PC-3 (cell line): ENCODE results near the gene MDFIC2. TPM values are rescaled to one million over a fixed set of nuclear protein-coding genes. Genes with fewer than 3 reads are reported as not detected.

Experiments
- ATAC-seq: fragments of 200-7000 bp; cut with Tn5 transposase; 2 replicates; pipeline ENCODE4 v1.9.1; 2020; ENCODE audit warnings: mild to moderate bottlenecking, moderate library complexity
- BruUV-seq: library from RNA; stranded (reverse); fragments of 400-500 nt; replicated peaks from 2 replicates; lab custom pipeline; 2021; lab: Mats Ljungman, UMichigan
- CTCF ChIA-PET: fragments of 300-600 bp; sonication (Branson Sonifier 250); formaldehyde crosslinking; loops from one replicate; lab custom pipeline; 2022; ENCODE audit warnings: antibody characterized with exemption; lab: Charles Lee
- POLR2A ChIA-PET: fragments of 300-600 bp; sonication (Branson Sonifier 250); formaldehyde crosslinking; loops from one replicate; lab custom pipeline; 2022; ENCODE audit warnings: antibody characterized with exemption; ENCODE audit not compliant: unreplicated experiment; lab: Charles Lee
- DNase-seq: peaks from one replicate; pipeline ENCODE4 v3.0.0-alpha.2; 2015
- H2AFZ ChIP-seq: fragments of 300-600 bp; sonication (generic); 2 replicates; pipeline ENCODE4 v1.6.0; 2016; ENCODE audit warnings: antibody characterized with exemption, low read length
- H3F3A ChIP-seq: fragments of 300-600 bp; sonication (generic); one replicate; pipeline ENCODE4 v1.6.0; 2017; ENCODE audit warnings: antibody characterized with exemption, low read length, control low read depth, mild to moderate bottlenecking; ENCODE audit not compliant: unreplicated experiment
- H3K27ac ChIP-seq: fragments of 300-600 bp; sonication (generic); 2 replicates; pipeline ENCODE4 v1.5.1; 2016; ENCODE audit warnings: mild to moderate bottlenecking, low read length
- H3K27me3 ChIP-seq: fragments of 300-600 bp; sonication (generic); 2 replicates; pipeline ENCODE4 v1.6.1; 2016; ENCODE audit warnings: low read length, mixed read lengths
- H3K36me3 ChIP-seq: fragments of 300-600 bp; sonication (generic); 2 replicates; pipeline ENCODE4 v1.6.1; 2016; ENCODE audit warnings: low read depth, mixed run types, low read length, mixed read lengths
- H3K4me1 ChIP-seq: fragments of 300-600 bp; sonication (generic); 2 replicates; pipeline ENCODE4 v1.5.1; 2016; ENCODE audit warnings: low read length; ENCODE audit not compliant: insufficient read depth
- H3K4me2 ChIP-seq: fragments of 300-600 bp; sonication (generic); 2 replicates; pipeline ENCODE4 v1.6.0; 2016; ENCODE audit warnings: low read length
- H3K4me3 ChIP-seq: fragments of 300-600 bp; sonication (generic); 2 replicates; pipeline ENCODE4 v1.5.1; 2016; ENCODE audit warnings: mild to moderate bottlenecking, low read length, mixed read lengths
- H3K79me2 ChIP-seq: fragments of 300-600 bp; sonication (generic); 2 replicates; pipeline ENCODE4 v1.6.1; 2017; ENCODE audit warnings: low read length, mixed read lengths
- H3K9ac ChIP-seq: fragments of 300-600 bp; sonication (generic); 2 replicates; pipeline ENCODE4 v1.6.0; 2016; ENCODE audit warnings: mild to moderate bottlenecking, low read length
- H3K9me2 ChIP-seq: fragments of 300-600 bp; sonication (generic); replicated peaks from 2 replicates; pipeline ENCODE4 v1.6.1; 2016; ENCODE audit warnings: mixed run types, low read length, mixed read lengths
- H3K9me3 ChIP-seq: fragments of 300-600 bp; sonication (generic); 2 replicates; pipeline ENCODE4 v1.6.1; 2016; ENCODE audit warnings: low read length, mixed read lengths
- H4K20me1 ChIP-seq: fragments of 300-600 bp; sonication (generic); 2 replicates; pipeline ENCODE4 v1.6.1; 2016; ENCODE audit warnings: low read length, mixed read lengths
- CTCF ChIP-seq: fragments of 300-600 bp; sonication (generic); conservative IDR thresholded peaks from 2 replicates; pipeline ENCODE4 v1.5.1; 2017; ENCODE audit warnings: antibody characterized with exemption, low read depth, mild to moderate bottlenecking, low read length
- EZH2 ChIP-seq: fragments of 300-600 bp; sonication (generic); IDR thresholded peaks from one replicate; pipeline ENCODE4 v1.6.1; 2017; ENCODE audit warnings: antibody characterized with exemption, mild to moderate bottlenecking, low read length; ENCODE audit not compliant: unreplicated experiment
- EZH2phosphoT487 ChIP-seq: fragments of 300-600 bp; sonication (generic); IDR thresholded peaks from 2 replicates; pipeline ENCODE4 v1.6.1; 2018; ENCODE audit warnings: mild to moderate bottlenecking, antibody characterized with exemption, low read length, borderline replicate concordance
- intact Hi-C: fragments of 100-400 bp; cut with micrococcal nuclease; formaldehyde crosslinking; loops from 2 replicates; pipeline ENCODE4 v1.9.0; 2023
- total RNA-seq: library from RNA; depleted of rRNA; stranded (reverse); fragments of >200 nt; gene quantifications from 2 replicates; pipeline ENCODE4 v1.2.3, GENCODE V29; 2014

Gene MDFIC2
- total RNA-seq, 1 experiment from 2014 or later: not detected

DNA sequence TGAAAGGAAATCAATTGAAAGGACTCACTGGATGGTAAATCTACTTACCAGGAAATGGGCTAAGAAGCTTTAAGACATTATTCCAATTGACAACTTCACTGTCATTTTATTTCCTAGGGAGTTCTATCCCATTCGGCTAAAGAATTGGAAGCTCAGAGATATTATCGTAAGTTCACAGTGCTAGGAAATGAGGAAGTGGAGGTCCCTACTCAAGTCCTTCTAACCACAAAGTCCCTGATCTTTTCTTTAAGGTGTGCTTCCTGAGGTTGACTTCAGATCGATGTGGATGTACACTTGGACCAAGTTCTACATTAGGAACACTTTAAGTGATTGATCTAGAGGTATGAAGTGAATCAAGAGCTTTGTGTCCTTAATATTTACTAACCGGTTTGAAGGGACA, 63.6 kb downstream of the MDFIC2 start:
- no peaks in the 10 kb centered on the region for H3K27me3 ChIP-seq
- H3K4me2 ChIP-seq: peak overlapping the region; percentile 34; the same call in 1 of the 2 replicates
- peak overlapping the region; percentile 87 for H3K27ac ChIP-seq
- ChIA-PET CTCF (no interaction called here), POLR2A (no interaction called here)
- H3K9ac ChIP-seq: peak overlapping the region; percentile 35; the same call in 1 of the 2 replicates
- H3K9me2 ChIP-seq: no peaks in the 10 kb centered on the region
- DNase-seq (no peak), ATAC-seq (no peak)
- no peak overlapping the region for H3K4me3 ChIP-seq
- BruUV-seq: no TSS peak
- no peaks in the 10 kb centered on the region for H3K36me3 ChIP-seq
- no peaks in the 10 kb centered on the region for H3K79me2 ChIP-seq
- H2AFZ ChIP-seq: no peak overlapping the region
- peaks cover 25% of the 10 kb centered on the region for H3K4me1 ChIP-seq
- H3K9me3 ChIP-seq: no peaks in the 10 kb centered on the region
- no peaks in the 10 kb centered on the region for H4K20me1 ChIP-seq
- no peaks in the 10 kb centered on the region for H3F3A ChIP-seq
- intact Hi-C loops: loop anchor here (2.0 to 5.0 kb wide), 3 partner anchors 32 to 127 kb away; no protein-coding TSS in a partner anchor
- TF ChIP-seq EZH2phosphoT487 (no peak), CTCF (no peak), EZH2 (no peak)

DNA sequence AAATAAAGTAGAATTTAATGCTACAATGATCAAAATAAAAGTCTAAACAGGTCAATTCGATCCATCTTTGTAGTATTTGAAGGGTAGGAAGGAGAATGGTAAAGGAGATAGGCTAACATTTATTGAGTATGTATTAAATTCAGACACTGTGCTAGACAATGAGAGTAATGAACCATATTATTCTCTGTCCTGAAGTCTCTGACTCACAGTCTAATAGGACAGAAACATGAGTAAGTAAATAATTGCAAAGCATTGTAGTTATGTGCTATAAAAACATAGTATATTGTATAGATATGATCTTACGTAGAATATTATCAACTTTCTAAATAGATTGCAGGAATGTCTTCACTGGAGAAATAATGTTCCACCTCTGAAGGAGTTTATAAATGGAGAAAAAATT, 64.5 kb downstream of the MDFIC2 start:
- H3K4me3 ChIP-seq: no peak overlapping the region
- ATAC-seq: peak; percentile 77
- H3K4me1 ChIP-seq: peaks cover 25% of the 10 kb centered on the region
- no peak overlapping the region; the same call in 1 of the 2 replicates for H3K9ac ChIP-seq
- TF ChIP-seq EZH2: no peak
- TF ChIP-seq CTCF: no peak
- no peak for TF ChIP-seq EZH2phosphoT487
- BruUV-seq: no TSS peak
- H3K9me3 ChIP-seq: no peaks in the 10 kb centered on the region
- POLR2A ChIA-PET: no interaction called here
- intact Hi-C loops: loop anchor here (2.0 to 5.0 kb wide), 3 partner anchors 33 to 126 kb away; no protein-coding TSS in a partner anchor
- H3F3A ChIP-seq: no peaks in the 10 kb centered on the region
- H4K20me1 ChIP-seq: no peaks in the 10 kb centered on the region
- DNase-seq: peak; percentile 42
- peak overlapping the region; percentile 14; the same call in 1 of the 2 replicates for H3K4me2 ChIP-seq
- H3K27me3 ChIP-seq: no peaks in the 10 kb centered on the region
- H3K27ac ChIP-seq: peak overlapping the region; percentile 87
- no peaks in the 10 kb centered on the region for H3K79me2 ChIP-seq
- CTCF ChIA-PET: no interaction called here
- no peak overlapping the region for H2AFZ ChIP-seq
- no peaks in the 10 kb centered on the region for H3K36me3 ChIP-seq
- no peaks in the 10 kb centered on the region for H3K9me2 ChIP-seq

GRCh38 chr3:70245746-70246525, 66.5 kb downstream of the MDFIC2 start:
- POLR2A ChIA-PET: no interaction called here
- CTCF ChIA-PET: no interaction called here
- Histone ChIP-seq H3K9me2 (no peaks in the 10 kb centered on the region), H3F3A (no peaks in the 10 kb centered on the region), H3K27ac (no peak overlapping the region), H3K36me3 (no peaks in the 10 kb centered on the region), H3K4me3 (no peak overlapping the region), H3K79me2 (no peaks in the 10 kb centered on the region), H3K4me2 (no peak overlapping the region), H3K4me1 (peaks cover 25% of the 10 kb centered on the region), H3K27me3 (no peaks in the 10 kb centered on the region), H2AFZ (no peak overlapping the region), H3K9me3 (no peaks in the 10 kb centered on the region), H4K20me1 (no peaks in the 10 kb centered on the region), H3K9ac (no peak overlapping the region)
- DNase-seq (no peak), ATAC-seq (no peak)
- intact Hi-C loops: loop anchor here (5.0 kb wide), 1 partner anchor 124 kb away; no protein-coding TSS in a partner anchor
- no TSS peak for BruUV-seq
- TF ChIP-seq EZH2 (no peak), EZH2phosphoT487 (no peak), CTCF (no peak)
